HepG2 (cell line): Measurements from ENCODE around the gene TOM1L2.

ENCODE experiments used
- AGO1 ChIP-seq: fragments of 200-400 bp; formaldehyde crosslinking; IDR thresholded peaks from 2 replicates; pipeline ENCODE4 v1.6.1; 2017; ENCODE audit warnings: mild to moderate bottlenecking, low read depth, low read length, moderate library complexity; ENCODE audit not compliant: poor library complexity, severe bottlenecking
- ASH2L ChIP-seq: fragments of 300-600, 200-600 bp; sonication (generic); IDR thresholded peaks from 2 replicates; pipeline ENCODE4 v1.7.0; 2017; ENCODE audit warnings: low read depth, mild to moderate bottlenecking, moderate library complexity, mixed read lengths, low read length; ENCODE audit not compliant: insufficient read length
- BCLAF1 ChIP-seq: fragments of 450-650 bp; IDR thresholded peaks from 2 replicates; pipeline ENCODE4 v1.6.1; 2017; ENCODE audit warnings: mild to moderate bottlenecking
- CBX5 ChIP-seq: sonication (generic); formaldehyde crosslinking; IDR thresholded peaks from 2 replicates; pipeline ENCODE4 v1.4.0; 2020; ENCODE audit warnings: missing genetic modification reagents, borderline replicate concordance
- GABPA ChIP-seq, 2 experiments: IDR thresholded peaks; 2 replicates each; pipeline ENCODE4 v1.6.1; 2011 to 2016; ENCODE audit warnings: low read depth in 2 of 2, low read length in 1 of 2, missing biosample characterization in 1 of 2, missing genetic modification characterization in 1 of 2
- GZF1 ChIP-seq: sonication (generic); formaldehyde crosslinking; IDR thresholded peaks from 2 replicates; pipeline ENCODE4 v1.5.1; 2020; ENCODE audit warnings: mild to moderate bottlenecking, missing genetic modification reagents
- JUN ChIP-seq: sonication (generic); formaldehyde crosslinking; IDR thresholded peaks from 2 replicates; pipeline ENCODE4 v1.4.0; 2020; ENCODE audit warnings: mild to moderate bottlenecking, missing genetic modification reagents
- PREB ChIP-seq: sonication (generic); formaldehyde crosslinking; IDR thresholded peaks from 2 replicates; pipeline ENCODE4 v1.4.0; 2020; ENCODE audit warnings: missing genetic modification reagents
- XRCC5 ChIP-seq: fragments of 200-400 bp; formaldehyde crosslinking; optimal IDR thresholded peaks from 2 replicates; pipeline ENCODE3; 2017; ENCODE audit warnings: mild to moderate bottlenecking, low read length
- YY1 ChIP-seq: IDR thresholded peaks from 2 replicates; pipeline ENCODE4 v1.6.1; 2011; ENCODE audit warnings: low read length, low read depth, moderate library complexity, mild to moderate bottlenecking; ENCODE audit not compliant: insufficient read depth, insufficient replicate concordance
- ZMYM3 ChIP-seq: sonication (generic); formaldehyde crosslinking; IDR thresholded peaks from 2 replicates; pipeline ENCODE4 v1.5.1; 2020; ENCODE audit warnings: mild to moderate bottlenecking, missing genetic modification reagents
- ZNF253 ChIP-seq: sonication (generic); formaldehyde crosslinking; IDR thresholded peaks from 2 replicates; pipeline ENCODE4 v1.8.0; 2022; ENCODE audit warnings: mild to moderate bottlenecking, missing genetic modification reagents, borderline replicate concordance
- ZNF891 ChIP-seq: sonication (generic); formaldehyde crosslinking; IDR thresholded peaks from 2 replicates; pipeline ENCODE4 v1.5.0; 2020; ENCODE audit warnings: mild to moderate bottlenecking, missing genetic modification reagents

- TF ChIP-seq AGO1 (no peak), XRCC5 (no peak), ZNF253 (no peak), YY1 (no peak), JUN (CRISPR knock-in tag) (no peak), PREB (CRISPR knock-in tag) (no peak), GZF1 (CRISPR knock-in tag) (no peak), CBX5 (CRISPR knock-in tag) (no peak), ZNF891 (CRISPR knock-in tag) (no peak), ZMYM3 (CRISPR knock-in tag) (no peak), BCLAF1 (no peak), GABPA (IDR thresholded peaks at IDR 0.05; ENCODE audit: low read depth, low read length) (no peak), GABPA (CRISPR knock-in tag; IDR thresholded peaks at IDR 0.05; ENCODE audit: low read depth) (no peak), ASH2L (no peak)
Measured at GRCh38 chr17:17865035-17865434, 107.2 kb downstream of the TOM1L2 start.
